T-helper 2 cell treated with Interferon-gamma antibody and Interleukin-4, amounts not matched to agents 5 μg/mL and 100 μg/mL, for 36 hours (primary cell): ENCODE data around the gene PKP2.
"Not testable (repeated sequence)": the region's sequence is repeated elsewhere in the genome, so short reads cannot be mapped to it uniquely, and the experiment has no call there.

Experiments
- DNase-seq: peaks from one replicate; pipeline ENCODE4 v3.0.0; 2021; ENCODE audit warnings: low spot score
- H3K27ac Mint-ChIP-seq: one replicate; pipeline ENCODE4 v1.8.0; 2021; ENCODE audit warnings: mild to moderate bottlenecking, mixed read lengths
- H3K27me3 Mint-ChIP-seq: one replicate; pipeline ENCODE4 v1.8.0; 2021; ENCODE audit warnings: low read depth, mixed read lengths
- H3K36me3 Mint-ChIP-seq: one replicate; pipeline ENCODE4 v1.8.0; 2021; ENCODE audit warnings: low read depth, mixed read lengths
- H3K4me1 Mint-ChIP-seq: one replicate; pipeline ENCODE4 v1.8.0; 2021; ENCODE audit warnings: low read depth, mixed read lengths
- H3K4me3 Mint-ChIP-seq: one replicate; pipeline ENCODE4 v1.8.0; 2022; ENCODE audit warnings: mild to moderate bottlenecking, moderate library complexity, mixed read lengths
- H3K9me3 Mint-ChIP-seq: one replicate; pipeline ENCODE4 v1.8.0; 2021; ENCODE audit warnings: mixed read lengths

The PKP2 gene

GRCh38 chr12:32906399-32907165, 10.0 kb upstream of the PKP2 start:
- no peaks in the 10 kb centered on the region for H3K9me3 Mint-ChIP-seq
- H3K27me3 Mint-ChIP-seq, result peaks cover 12% of the 10 kb centered on the region
- no peak overlapping the region for H3K4me3 Mint-ChIP-seq
- no peaks in the 10 kb centered on the region for H3K4me1 Mint-ChIP-seq
- no peak for DNase-seq
- H3K27ac Mint-ChIP-seq, result no peak overlapping the region
- no peaks in the 10 kb centered on the region for H3K36me3 Mint-ChIP-seq

GRCh38 chr12:32903763-32904162, 7.2 kb upstream of the PKP2 start:
- Mint-ChIP-seq H3K9me3 (no peaks in the 10 kb centered on the region), H3K36me3 (no peaks in the 10 kb centered on the region), H3K27me3 (peaks cover 17% of the 10 kb centered on the region), H3K4me1 (no peaks in the 10 kb centered on the region), H3K27ac (no peak overlapping the region), H3K4me3 (no peak overlapping the region)
- DNase-seq, result no peak

- no peaks in the 10 kb centered on the region for H3K9me3 Mint-ChIP-seq
- DNase-seq, result no peak
- H3K4me1 Mint-ChIP-seq, result no peaks in the 10 kb centered on the region
- H3K36me3 Mint-ChIP-seq, result no peaks in the 10 kb centered on the region
- H3K4me3 Mint-ChIP-seq, result no peak overlapping the region
- H3K27ac Mint-ChIP-seq, result no peak overlapping the region
- H3K27me3 Mint-ChIP-seq, result peaks cover 21% of the 10 kb centered on the region
Measured at GRCh38 chr12:32903318-32903717, 6.7 kb upstream of the PKP2 start.

- Mint-ChIP-seq H3K4me1 (no peaks in the 10 kb centered on the region), H3K27ac (no peak overlapping the region), H3K27me3 (peaks cover 28% of the 10 kb centered on the region), H3K4me3 (no peak overlapping the region), H3K36me3 (no peaks in the 10 kb centered on the region), H3K9me3 (no peaks in the 10 kb centered on the region)
- DNase-seq, result no peak
Measured at GRCh38 chr12:32902287-32902997, 5.9 kb upstream of the PKP2 start.

- Mint-ChIP-seq H3K4me3 (no peak overlapping the region), H3K4me1 (peaks cover 2% of the 10 kb centered on the region), H3K27me3 (peaks cover 33% of the 10 kb centered on the region), H3K36me3 (no peaks in the 10 kb centered on the region), H3K9me3 (no peaks in the 10 kb centered on the region), H3K27ac (no peak overlapping the region)
- DNase-seq, result no peak
Measured at GRCh38 chr12:32901553-32901952, 5.0 kb upstream of the PKP2 start.

GRCh38 chr12:32897687-32898573, 1.4 kb upstream of the PKP2 start:
- H3K27me3 Mint-ChIP-seq, result peaks cover 48% of the 10 kb centered on the region

GRCh38 chr12:32897281-32897610, 669 bp upstream of the PKP2 start:
- Mint-ChIP-seq H3K27me3 (peaks cover 48% of the 10 kb centered on the region), H3K9me3 (no peaks in the 10 kb centered on the region), H3K27ac (no peak overlapping the region)

More at GRCh38 chr12:32897687-32898573, 1.4 kb upstream of the PKP2 start:
- no peaks in the 10 kb centered on the region for H3K9me3 Mint-ChIP-seq
- no peaks in the 10 kb centered on the region for H3K36me3 Mint-ChIP-seq
- DNase-seq, result no peak
- no peak overlapping the region for H3K27ac Mint-ChIP-seq
- peaks cover 8% of the 10 kb centered on the region for H3K4me1 Mint-ChIP-seq
- peak overlapping the region; percentile 37 for H3K4me3 Mint-ChIP-seq

GRCh38 chr12:32895688-32896431, 717 bp downstream of the PKP2 start:
- H3K27ac Mint-ChIP-seq, result no peak overlapping the region
- peak overlapping the region; percentile 65 for H3K4me3 Mint-ChIP-seq
- peaks cover 51% of the 10 kb centered on the region for H3K27me3 Mint-ChIP-seq
- no peaks in the 10 kb centered on the region for H3K9me3 Mint-ChIP-seq
- DNase-seq, result no peak
- H3K4me1 Mint-ChIP-seq, result peaks cover 8% of the 10 kb centered on the region
- no peaks in the 10 kb centered on the region for H3K36me3 Mint-ChIP-seq

More at GRCh38 chr12:32897281-32897610, 669 bp upstream of the PKP2 start:
- peak overlapping the region; percentile 37 for H3K4me3 Mint-ChIP-seq
- H3K4me1 Mint-ChIP-seq, result peaks cover 8% of the 10 kb centered on the region
- H3K36me3 Mint-ChIP-seq, result no peaks in the 10 kb centered on the region
- no peak for DNase-seq

- Mint-ChIP-seq H3K4me3 (no peak overlapping the region), H3K9me3 (no peaks in the 10 kb centered on the region), H3K27me3 (peaks cover 45% of the 10 kb centered on the region), H3K36me3 (no peaks in the 10 kb centered on the region), H3K27ac (no peak overlapping the region), H3K4me1 (peaks cover 8% of the 10 kb centered on the region)
- DNase-seq, result no peak
Measured at GRCh38 chr12:32894566-32894965, 2.0 kb downstream of the PKP2 start.

GRCh38 chr12:32893458-32893857, 3.1 kb downstream of the PKP2 start:
- Mint-ChIP-seq H3K36me3 (no peaks in the 10 kb centered on the region), H3K4me3 (no peak overlapping the region), H3K9me3 (no peaks in the 10 kb centered on the region), H3K27me3 (peaks cover 43% of the 10 kb centered on the region), H3K4me1 (peaks cover 8% of the 10 kb centered on the region), H3K27ac (no peak overlapping the region)
- DNase-seq, result no peak

- Mint-ChIP-seq H3K9me3 (no peaks in the 10 kb centered on the region), H3K4me3 (no peak overlapping the region), H3K27me3 (peaks cover 41% of the 10 kb centered on the region), H3K4me1 (peaks cover 8% of the 10 kb centered on the region), H3K36me3 (no peaks in the 10 kb centered on the region), H3K27ac (no peak overlapping the region)
- no peak for DNase-seq
Measured at GRCh38 chr12:32893043-32893442, 3.5 kb downstream of the PKP2 start.

- not testable (repeated sequence) for H3K9me3 Mint-ChIP-seq, H3K36me3 Mint-ChIP-seq, DNase-seq, H3K4me1 Mint-ChIP-seq, H3K27ac Mint-ChIP-seq, H3K4me3 Mint-ChIP-seq
- peaks cover 34% of the 10 kb centered on the region for H3K27me3 Mint-ChIP-seq
Measured at GRCh38 chr12:32892369-32892768, 4.2 kb downstream of the PKP2 start.

- Mint-ChIP-seq H3K4me3 (no peak overlapping the region), H3K36me3 (no peaks in the 10 kb centered on the region), H3K27me3 (peaks cover 30% of the 10 kb centered on the region), H3K27ac (no peak overlapping the region), H3K9me3 (no peaks in the 10 kb centered on the region), H3K4me1 (peaks cover 6% of the 10 kb centered on the region)
- no peak for DNase-seq
Measured at GRCh38 chr12:32891956-32892355, 4.6 kb downstream of the PKP2 start.
